Ascending aorta (tissue), 2 donors: Measurements from ENCODE around the gene WNT3A. TPM values are rescaled to one million over a fixed set of nuclear protein-coding genes. Genes with fewer than 3 reads are reported as not detected.
"Not testable (repeated sequence)": the region's sequence is repeated elsewhere in the genome, so short reads cannot be mapped to it uniquely, and the experiment has no call there.

ENCODE experiments used
- DNase-seq, 2 donors: peaks; one replicate each; pipeline ENCODE4 v3.0.0-alpha.2; 2019; ENCODE audit warnings: low spot score in 2 of 2
- H3K27ac ChIP-seq, 2 donors: fragments of 200-600 bp; sonication (generic); one replicate each; pipeline ENCODE4 v1.5.1; 2016 to 2017; ENCODE audit warnings: mild to moderate bottlenecking in 1 of 2
- H3K27me3 ChIP-seq: fragments of 200-600 bp; sonication (generic); one replicate; pipeline ENCODE4 v1.5.1; 2017
- H3K36me3 ChIP-seq, 2 donors: fragments of 200-600 bp; sonication (generic); one replicate each; pipeline ENCODE4 v1.5.1; 2016
- H3K4me1 ChIP-seq, 2 donors: fragments of 200-600 bp; sonication (generic); one replicate each; pipeline ENCODE4 v1.5.1; 2016 to 2017; ENCODE audit warnings: mild to moderate bottlenecking in 1 of 2
- H3K4me3 ChIP-seq, 2 donors: fragments of 200-600 bp; sonication (generic); one replicate each; pipeline ENCODE4 v1.5.1; 2016 to 2017; ENCODE audit warnings: mild to moderate bottlenecking in 1 of 2
- H3K9me3 ChIP-seq, 2 donors: fragments of 200-600 bp; sonication (generic); one replicate each; pipeline ENCODE4 v1.5.1; 2016
- intact Hi-C: fragments of 100-400 bp; cut with DNase I; formaldehyde crosslinking; loops from one replicate; pipeline ENCODE4 v1.15.1; 2023
- total RNA-seq: library from RNA; depleted of rRNA; stranded (reverse); fragments of >200 nt; gene quantifications from one replicate; pipeline ENCODE4 v1.1.0, GENCODE V29; 2016
- TF ChIP-seq, protein P1 (sequence below), 3 experiments: fragments of 200-600 bp in 2 of 3; fragments of 450-650 bp in 1 of 3; sonication (generic) in 2 of 3; IDR thresholded peaks; one replicate each; pipeline ENCODE4 v1.5.1; 2016 to 2019; ENCODE audit warnings: antibody characterized with exemption in 3 of 3, mild to moderate bottlenecking in 1 of 3, moderate library complexity in 1 of 3

Gene WNT3A
- total RNA-seq, 1 donor from 2014 or later: not detected

DNA sequence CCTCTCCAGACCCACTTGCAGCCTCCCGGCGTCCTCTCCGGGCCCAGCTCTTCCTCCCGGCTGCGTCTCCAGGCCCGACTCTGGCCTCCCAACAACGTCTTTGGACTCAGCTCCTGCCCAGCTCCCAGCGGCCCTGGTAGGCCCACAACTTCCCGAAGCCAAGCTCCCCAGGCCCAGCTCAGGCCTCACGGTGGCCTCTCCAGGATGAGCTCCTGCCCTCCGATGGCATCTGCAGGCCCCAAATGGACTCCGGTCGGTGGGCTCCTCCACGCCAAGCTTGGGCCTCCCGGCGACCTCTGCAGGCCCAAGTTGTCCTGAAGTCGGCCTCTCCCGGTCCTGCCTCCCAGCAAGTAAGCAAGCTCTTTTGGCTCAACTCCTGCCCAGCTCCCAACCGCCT lies 34.5 kb upstream of the WNT3A start:
- intact Hi-C loops, H3K27me3 ChIP-seq, H3K27ac ChIP-seq, H3K4me1 ChIP-seq, H3K36me3 ChIP-seq, DNase-seq, H3K4me3 ChIP-seq, H3K9me3 ChIP-seq: not testable (repeated sequence)

DNA sequence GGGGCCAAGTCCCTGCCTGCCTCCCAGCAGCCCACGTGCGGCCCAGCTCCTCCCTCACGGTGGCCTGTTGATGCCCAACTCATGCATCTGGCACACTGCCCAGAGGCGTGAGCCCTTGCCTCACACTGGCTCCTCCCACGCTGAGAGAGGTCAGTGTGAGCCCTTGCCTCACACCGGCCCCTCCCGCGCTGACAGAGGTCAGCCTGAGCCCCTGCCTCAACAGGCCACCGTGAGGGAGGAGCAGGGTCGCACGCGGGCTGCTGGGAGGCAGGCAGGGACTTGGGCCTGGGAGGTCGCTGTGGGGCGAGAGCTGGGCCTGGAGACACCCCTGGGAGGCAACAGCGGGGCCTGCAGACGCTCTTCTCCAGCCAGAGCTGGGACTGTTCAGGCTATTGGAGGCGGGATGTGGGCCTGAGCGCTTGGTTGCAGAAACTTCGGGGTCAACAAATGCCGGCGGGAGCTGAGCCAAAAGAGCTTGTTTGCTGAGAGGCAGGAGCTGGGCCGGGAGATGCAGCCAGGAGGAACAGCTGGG lies 33.9 kb upstream of the WNT3A start:
- H3K27me3 ChIP-seq: not testable (repeated sequence)

DNA sequence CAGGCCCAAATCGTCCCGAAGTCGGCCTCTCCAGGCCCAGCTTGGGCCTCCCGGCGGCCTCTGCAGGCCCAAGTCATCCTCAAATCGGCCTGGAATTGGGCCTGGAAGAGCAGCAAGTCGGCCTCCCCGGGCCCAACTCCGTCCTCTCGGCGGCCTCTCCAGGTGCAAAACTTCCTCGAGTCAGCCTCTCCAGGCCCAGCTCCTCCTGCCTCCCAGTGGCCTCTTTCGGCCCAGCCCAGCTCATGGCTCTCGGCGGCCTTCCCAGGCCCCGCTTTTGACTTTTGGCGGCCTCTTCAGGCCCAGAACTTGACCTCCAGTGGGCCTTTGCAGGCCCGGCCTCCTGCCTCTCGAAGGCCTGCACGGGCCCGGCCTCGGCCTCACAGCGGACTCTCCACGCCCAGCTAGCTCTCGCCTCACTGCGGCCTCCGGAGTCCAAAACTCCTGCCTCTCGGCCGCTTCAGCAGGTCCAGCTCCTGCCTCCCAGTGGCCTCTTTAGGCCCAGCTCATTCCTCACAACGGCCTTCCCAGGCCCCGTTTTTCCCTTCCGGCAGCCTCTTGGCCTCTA lies 33.0 kb upstream of the WNT3A start:
- H3K4me1 ChIP-seq, H3K9me3 ChIP-seq, intact Hi-C loops, H3K27me3 ChIP-seq, H3K27ac ChIP-seq, DNase-seq, H3K4me3 ChIP-seq, H3K36me3 ChIP-seq: not testable (repeated sequence)

More for the DNA sequence above, 33.9 kb upstream of the WNT3A start:
- intact Hi-C loops, H3K9me3 ChIP-seq, DNase-seq, H3K4me1 ChIP-seq, H3K27ac ChIP-seq, H3K4me3 ChIP-seq, H3K36me3 ChIP-seq: not testable (repeated sequence)

DNA sequence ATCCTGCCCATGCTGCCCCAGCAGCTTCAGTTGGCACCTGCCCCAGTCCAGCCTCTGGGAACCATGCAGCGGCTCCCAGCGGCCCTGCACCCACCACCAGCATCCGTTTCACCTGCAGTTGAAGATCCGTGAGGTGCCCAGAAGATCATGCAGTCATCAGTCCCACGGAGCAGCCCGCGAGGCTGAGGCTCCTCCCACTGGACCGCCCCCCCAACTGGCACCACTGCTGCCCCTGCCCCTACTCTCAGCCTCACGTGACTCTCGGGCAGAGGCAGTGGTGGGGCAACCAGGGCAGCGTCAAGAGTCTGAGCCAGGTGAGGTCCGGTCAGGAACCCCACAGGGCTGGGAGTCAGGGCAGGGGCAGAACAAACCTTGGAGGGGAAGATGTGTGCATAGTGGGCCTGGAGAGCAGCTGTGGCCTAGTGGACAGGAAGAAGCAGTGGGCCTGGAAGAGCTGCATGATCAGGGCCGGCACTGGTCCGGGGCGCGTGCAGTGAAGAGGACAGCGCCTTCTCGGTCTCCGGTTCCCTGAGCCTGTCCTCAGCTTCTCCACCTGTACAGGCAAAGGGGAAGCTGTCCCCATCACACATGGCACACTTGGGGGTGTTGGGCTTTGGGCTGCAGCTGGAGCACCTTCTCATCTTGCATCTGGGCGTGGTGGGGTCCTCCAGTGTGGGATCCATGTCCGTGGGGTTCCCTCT lies 31.1 kb upstream of the WNT3A start:
- intact Hi-C loops, DNase-seq: not testable (repeated sequence)

DNA sequence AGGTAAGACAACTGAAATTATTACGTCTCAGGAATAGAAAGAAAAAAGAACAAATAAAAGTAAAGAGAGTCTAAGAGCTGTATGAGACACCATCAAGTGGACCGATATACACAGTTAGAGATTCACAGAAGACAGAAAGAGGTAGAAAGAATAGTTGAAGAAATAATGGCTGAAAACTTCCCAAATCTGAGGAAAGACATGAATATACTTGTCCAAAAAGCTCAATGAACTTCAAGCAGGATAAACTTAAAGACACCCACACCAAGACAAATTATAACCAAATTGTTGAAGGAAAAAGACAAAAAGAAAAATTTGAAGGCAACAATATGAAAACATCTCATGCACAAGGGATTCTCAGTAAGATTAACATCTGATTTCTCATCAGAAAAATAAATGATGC lies 19.6 kb upstream of the WNT3A start:
- TF ChIP-seq, protein P1, sequence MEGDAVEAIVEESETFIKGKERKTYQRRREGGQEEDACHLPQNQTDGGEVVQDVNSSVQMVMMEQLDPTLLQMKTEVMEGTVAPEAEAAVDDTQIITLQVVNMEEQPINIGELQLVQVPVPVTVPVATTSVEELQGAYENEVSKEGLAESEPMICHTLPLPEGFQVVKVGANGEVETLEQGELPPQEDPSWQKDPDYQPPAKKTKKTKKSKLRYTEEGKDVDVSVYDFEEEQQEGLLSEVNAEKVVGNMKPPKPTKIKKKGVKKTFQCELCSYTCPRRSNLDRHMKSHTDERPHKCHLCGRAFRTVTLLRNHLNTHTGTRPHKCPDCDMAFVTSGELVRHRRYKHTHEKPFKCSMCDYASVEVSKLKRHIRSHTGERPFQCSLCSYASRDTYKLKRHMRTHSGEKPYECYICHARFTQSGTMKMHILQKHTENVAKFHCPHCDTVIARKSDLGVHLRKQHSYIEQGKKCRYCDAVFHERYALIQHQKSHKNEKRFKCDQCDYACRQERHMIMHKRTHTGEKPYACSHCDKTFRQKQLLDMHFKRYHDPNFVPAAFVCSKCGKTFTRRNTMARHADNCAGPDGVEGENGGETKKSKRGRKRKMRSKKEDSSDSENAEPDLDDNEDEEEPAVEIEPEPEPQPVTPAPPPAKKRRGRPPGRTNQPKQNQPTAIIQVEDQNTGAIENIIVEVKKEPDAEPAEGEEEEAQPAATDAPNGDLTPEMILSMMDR (IDR thresholded peaks at IDR 0.05): no peak
- Histone ChIP-seq H3K4me3 (no peak overlapping the region), H3K36me3 (no peaks in the 10 kb centered on the region), H3K9me3 (no peaks in the 10 kb centered on the region), H3K4me1 (no peaks in the 10 kb centered on the region), H3K27me3 (no peaks in the 10 kb centered on the region), H3K27ac (no peak overlapping the region)
- intact Hi-C loops: no loop called here
- no peak for DNase-seq

More for the DNA sequence above, 31.1 kb upstream of the WNT3A start:
- not testable (repeated sequence) for H3K9me3 ChIP-seq, H3K27ac ChIP-seq, H3K4me1 ChIP-seq, H3K4me3 ChIP-seq, H3K36me3 ChIP-seq, H3K27me3 ChIP-seq

DNA sequence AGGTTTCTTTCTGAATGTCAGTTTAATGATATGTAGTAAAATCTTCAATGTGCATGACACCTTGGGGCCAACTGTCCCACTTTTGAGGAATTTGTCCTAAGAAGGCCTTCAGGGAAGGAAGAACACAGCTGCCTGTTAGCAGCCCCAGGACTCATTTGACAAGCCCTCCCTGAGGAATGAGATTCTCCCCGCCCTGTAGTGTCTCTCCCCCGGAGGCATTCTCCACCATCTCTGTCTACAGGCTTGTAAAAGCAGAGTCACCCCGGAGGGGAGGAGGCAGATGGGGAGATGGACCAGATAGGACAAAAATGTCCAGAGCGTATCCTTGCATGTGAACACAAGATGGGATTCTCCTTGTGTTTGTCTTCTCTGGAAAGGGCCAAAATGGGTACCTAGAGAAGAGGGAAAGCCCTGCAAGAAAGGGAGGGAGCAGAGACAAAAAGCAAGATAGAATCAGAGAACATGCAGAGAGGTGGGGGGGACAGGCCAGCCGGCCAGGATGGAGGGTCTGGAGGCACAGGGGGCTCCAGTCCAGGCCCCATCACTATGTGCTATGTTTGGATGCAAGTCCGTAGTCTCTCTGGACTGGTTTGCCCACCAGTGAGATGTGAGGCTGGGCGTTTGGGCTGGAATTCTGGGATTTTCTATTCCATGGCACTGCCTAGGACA lies 12.0 kb upstream of the WNT3A start:
- H3K4me1 ChIP-seq: no peaks in the 10 kb centered on the region
- H3K27ac ChIP-seq: no peak overlapping the region
- peaks cover 5 to 12% of the 10 kb centered on the region in 2 donors for H3K9me3 ChIP-seq
- intact Hi-C loops: no loop called here
- TF ChIP-seq, protein P1 (IDR thresholded peaks at IDR 0.05): no peak
- H3K27me3 ChIP-seq: no peaks in the 10 kb centered on the region
- no peaks in the 10 kb centered on the region for H3K36me3 ChIP-seq
- H3K4me3 ChIP-seq: no peak overlapping the region
- DNase-seq: no peak

DNA sequence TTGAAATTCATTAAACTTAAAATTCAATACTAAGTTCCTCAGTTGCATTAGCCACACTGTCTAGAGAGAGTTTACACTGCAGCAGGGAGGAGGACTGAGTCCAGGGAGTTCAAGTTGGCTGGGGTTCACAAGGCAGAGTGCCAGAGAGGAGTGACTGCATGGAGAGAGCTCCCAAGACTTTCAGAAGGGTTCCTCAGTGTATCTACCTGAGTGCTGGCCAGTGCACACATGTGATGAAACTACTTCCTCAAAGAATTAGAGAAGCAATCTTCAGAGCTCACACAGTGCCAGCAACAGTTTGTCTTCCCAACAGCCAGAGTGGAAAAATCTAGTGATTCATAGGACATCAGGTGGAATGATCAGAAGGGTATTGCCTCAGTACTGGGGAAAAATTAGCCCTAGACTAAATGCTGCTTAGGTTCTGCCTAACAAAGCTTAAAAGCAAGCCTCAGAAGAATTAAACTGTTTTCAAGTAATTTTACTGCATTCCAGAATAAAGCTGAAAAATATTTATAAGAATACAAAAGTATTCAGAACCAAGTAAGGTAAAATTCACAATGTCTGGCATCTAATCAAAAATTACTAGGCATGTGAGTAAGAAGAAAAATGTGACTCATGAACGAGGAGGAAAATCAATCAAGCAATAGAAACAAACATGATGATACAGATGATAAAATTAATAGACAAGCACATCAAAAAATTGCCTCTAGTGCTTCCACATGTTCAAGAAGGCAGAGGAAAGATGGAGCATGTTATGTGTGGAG lies 10.4 kb upstream of the WNT3A start:
- DNase-seq: no peak
- intact Hi-C loops: no loop called here
- H3K27ac ChIP-seq: no peak overlapping the region
- H3K4me1 ChIP-seq: no peaks in the 10 kb centered on the region
- no peaks in the 10 kb centered on the region for H3K36me3 ChIP-seq
- no peaks in the 10 kb centered on the region for H3K27me3 ChIP-seq
- no peak overlapping the region for H3K4me3 ChIP-seq
- H3K9me3 ChIP-seq: peaks cover 5 to 12% of the 10 kb centered on the region in 2 donors
- TF ChIP-seq, protein P1 (IDR thresholded peaks at IDR 0.05): no peak
